NB4 (cell line): ENCODE measurements around the gene PTPRG.

Experiments used
- DNase-seq: peaks from one replicate; pipeline ENCODE4 v3.0.0; 2010; ENCODE audit warnings: low read depth
- H3K4me3 ChIP-seq: one replicate; pipeline ENCODE4 v1.5.1; 2011; ENCODE audit warnings: mild to moderate bottlenecking, low read depth, low read length, moderate library complexity
- MYC ChIP-seq: IDR thresholded peaks from 2 replicates; pipeline ENCODE4 v1.6.1; 2011; ENCODE audit warnings: low read depth, low read length
- POLR2A ChIP-seq: IDR thresholded peaks from 2 replicates; pipeline ENCODE4 v1.6.1; 2011; ENCODE audit warnings: mild to moderate bottlenecking; ENCODE audit not compliant: insufficient read length; ENCODE audit errors: extremely low read depth
- TF ChIP-seq, protein P1 (sequence below): IDR thresholded peaks from one replicate; pipeline ENCODE4 v1.5.1; 2012; ENCODE audit warnings: low read depth, low read length
- TF ChIP-seq, protein P2 (sequence below): IDR thresholded peaks from 2 replicates; pipeline ENCODE4 v1.6.1; 2011; ENCODE audit warnings: low read depth, low read length

Gene PTPRG

GRCh38 chr3:61733000-61733399 lies 171.6 kb downstream of the PTPRG start:
- TF ChIP-seq, protein P1, sequence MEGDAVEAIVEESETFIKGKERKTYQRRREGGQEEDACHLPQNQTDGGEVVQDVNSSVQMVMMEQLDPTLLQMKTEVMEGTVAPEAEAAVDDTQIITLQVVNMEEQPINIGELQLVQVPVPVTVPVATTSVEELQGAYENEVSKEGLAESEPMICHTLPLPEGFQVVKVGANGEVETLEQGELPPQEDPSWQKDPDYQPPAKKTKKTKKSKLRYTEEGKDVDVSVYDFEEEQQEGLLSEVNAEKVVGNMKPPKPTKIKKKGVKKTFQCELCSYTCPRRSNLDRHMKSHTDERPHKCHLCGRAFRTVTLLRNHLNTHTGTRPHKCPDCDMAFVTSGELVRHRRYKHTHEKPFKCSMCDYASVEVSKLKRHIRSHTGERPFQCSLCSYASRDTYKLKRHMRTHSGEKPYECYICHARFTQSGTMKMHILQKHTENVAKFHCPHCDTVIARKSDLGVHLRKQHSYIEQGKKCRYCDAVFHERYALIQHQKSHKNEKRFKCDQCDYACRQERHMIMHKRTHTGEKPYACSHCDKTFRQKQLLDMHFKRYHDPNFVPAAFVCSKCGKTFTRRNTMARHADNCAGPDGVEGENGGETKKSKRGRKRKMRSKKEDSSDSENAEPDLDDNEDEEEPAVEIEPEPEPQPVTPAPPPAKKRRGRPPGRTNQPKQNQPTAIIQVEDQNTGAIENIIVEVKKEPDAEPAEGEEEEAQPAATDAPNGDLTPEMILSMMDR = no peak
- TF ChIP-seq MYC (no peak), POLR2A (no peak)
- TF ChIP-seq, protein P2, sequence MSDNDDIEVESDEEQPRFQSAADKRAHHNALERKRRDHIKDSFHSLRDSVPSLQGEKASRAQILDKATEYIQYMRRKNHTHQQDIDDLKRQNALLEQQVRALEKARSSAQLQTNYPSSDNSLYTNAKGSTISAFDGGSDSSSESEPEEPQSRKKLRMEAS = no peak
- no peak overlapping the region for H3K4me3 ChIP-seq
- no peak for DNase-seq

- H3K4me3 ChIP-seq = no peak overlapping the region
- TF ChIP-seq MYC (no peak), POLR2A (no peak)
- TF ChIP-seq, protein P1 = no peak
- TF ChIP-seq, protein P2 = no peak
- DNase-seq = no peak
Observed at GRCh38 chr3:61733876-61734275, 172.5 kb downstream of the PTPRG start.

- H3K4me3 ChIP-seq = no peak overlapping the region
- DNase-seq = no peak
- TF ChIP-seq, protein P2 = no peak
- TF ChIP-seq, protein P1 = no peak
- TF ChIP-seq MYC (no peak), POLR2A (no peak)
Observed at GRCh38 chr3:61734749-61735686, 173.6 kb downstream of the PTPRG start.

DNA sequence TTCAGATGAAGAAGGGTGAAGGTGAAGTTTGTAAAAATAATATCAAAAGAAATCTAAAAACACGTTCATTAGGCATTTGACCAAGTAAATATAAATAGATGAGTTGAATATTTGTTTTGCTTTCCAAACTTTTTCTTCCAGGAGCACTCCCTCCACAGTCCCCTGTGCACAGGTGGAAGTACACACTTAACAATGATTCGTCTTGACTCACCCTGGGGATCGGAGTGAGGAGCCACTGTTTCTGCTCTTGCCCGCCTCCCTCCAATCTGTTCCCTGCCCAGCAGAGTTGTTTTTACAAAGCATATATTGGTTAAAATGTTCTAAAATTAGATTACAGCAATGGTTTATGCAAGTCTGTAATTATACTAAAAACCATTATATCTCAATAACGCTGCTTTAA lies 175.1 kb downstream of the PTPRG start:
- H3K4me3 ChIP-seq = no peak overlapping the region
- TF ChIP-seq POLR2A (no peak), MYC (no peak)
- TF ChIP-seq, protein P1 = no peak
- TF ChIP-seq, protein P2 = no peak
- DNase-seq = no peak

DNA sequence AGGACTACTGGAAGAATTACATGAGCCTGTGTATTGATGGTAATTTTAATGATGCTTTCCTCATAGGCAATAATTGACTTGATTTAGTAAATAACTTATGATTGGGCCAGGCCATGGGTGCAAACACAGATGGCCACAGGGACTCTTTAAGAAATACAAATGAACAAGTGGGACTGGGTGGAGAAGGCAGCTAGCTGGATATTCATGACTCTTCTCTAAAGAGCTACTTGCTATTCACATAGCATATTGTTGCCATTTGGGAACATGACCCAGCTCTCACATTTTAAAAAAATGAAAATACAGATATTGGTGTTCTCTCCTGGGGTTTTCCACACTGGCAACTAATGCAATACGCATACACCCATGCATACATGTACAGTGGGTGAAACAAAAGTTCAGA lies 178.3 kb downstream of the PTPRG start:
- DNase-seq = no peak
- TF ChIP-seq POLR2A (no peak), MYC (no peak)
- TF ChIP-seq, protein P2 = no peak
- TF ChIP-seq, protein P1 = no peak
- H3K4me3 ChIP-seq = no peak overlapping the region
